VCaP (cell line): ENCODE measurements around the gene RPS27L.
A peak's percentile ranks its signal among the peaks of the same experiment; 100 is the strongest.

Source experiments
- H3K27ac ChIP-seq: fragments of 450-650 bp; 2 replicates; pipeline ENCODE4 v1.5.1; 2017
- CTCF ChIP-seq: fragments of 450-650 bp; conservative IDR thresholded peaks from 2 replicates; pipeline ENCODE4 v1.5.1; 2017; ENCODE audit warnings: mild to moderate bottlenecking, moderate library complexity

The RPS27L gene

DNA sequence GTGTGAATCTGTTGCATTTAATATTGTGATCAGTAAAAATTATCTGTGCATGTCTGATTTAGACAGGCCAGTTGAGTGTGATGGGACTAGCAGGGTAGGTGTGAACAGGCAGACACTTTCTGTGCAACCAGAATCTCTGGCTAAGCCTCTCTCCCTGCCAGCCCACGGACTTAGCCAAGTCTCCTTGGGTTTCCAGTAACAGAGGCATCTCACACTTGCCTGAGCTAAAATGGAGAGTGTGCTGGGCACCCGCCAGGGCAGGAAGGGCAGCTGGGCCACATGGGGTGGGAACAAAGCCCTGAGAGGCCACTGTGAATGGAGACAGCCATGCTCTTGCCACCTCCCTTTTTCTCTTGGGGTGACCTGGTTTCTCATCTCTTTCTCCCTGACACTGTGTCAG lies 12.5 kb upstream of the RPS27L start:
- TF ChIP-seq CTCF, result no peak
- H3K27ac ChIP-seq, result no peak overlapping the region

GRCh38 chr15:63166219-63166618 lies 8.9 kb upstream of the RPS27L start:
- H3K27ac ChIP-seq, result no peak overlapping the region
- peak; percentile 55 for TF ChIP-seq CTCF

- TF ChIP-seq CTCF, result no peak
- H3K27ac ChIP-seq, result no peak overlapping the region
These were observed 8.0 kb upstream of the RPS27L start for GRCh38 chr15:63165166-63165859.

GRCh38 chr15:63163217-63163616 lies 5.9 kb upstream of the RPS27L start:
- TF ChIP-seq CTCF, result no peak
- H3K27ac ChIP-seq, result no peak overlapping the region

- no peak overlapping the region for H3K27ac ChIP-seq
- TF ChIP-seq CTCF, result no peak
These were observed 3.4 kb upstream of the RPS27L start for GRCh38 chr15:63160638-63161037.

DNA sequence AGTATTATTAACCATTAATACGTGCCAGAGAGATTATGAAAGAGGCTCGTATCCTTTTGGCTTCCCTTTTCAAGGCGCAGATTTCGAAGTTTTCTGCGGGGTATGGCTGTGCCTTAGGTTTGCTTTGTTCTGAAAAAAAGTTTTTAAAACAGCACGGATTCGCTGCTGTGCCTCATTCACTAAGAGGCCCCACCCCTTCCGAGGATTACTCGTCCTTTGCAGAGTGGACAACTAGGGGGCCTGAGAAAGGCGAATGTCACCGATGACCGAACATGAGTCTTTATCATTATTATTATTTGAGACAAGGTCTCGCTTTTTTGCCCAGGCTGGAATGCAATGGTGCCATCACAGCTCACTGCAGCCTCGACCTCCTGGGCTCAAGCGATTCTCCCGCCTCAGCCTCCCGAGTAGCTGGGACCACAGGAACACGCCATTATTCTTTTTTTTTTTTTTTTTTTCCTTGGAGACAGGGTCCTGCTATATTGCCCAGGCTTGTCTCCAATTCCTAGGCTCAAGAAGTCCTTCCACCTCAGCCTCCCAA lies 684 bp upstream of the RPS27L start:
- H3K27ac ChIP-seq, result peak overlapping the region; percentile 95
- 0 out of 2 replicates have a peak, but pooled peaks have one; percentile 32 for TF ChIP-seq CTCF

GRCh38 chr15:63156755-63157117 lies 541 bp downstream of the RPS27L start:
- H3K27ac ChIP-seq, result peak overlapping the region; percentile 95
- TF ChIP-seq CTCF, result no peak
